CD4-positive, alpha-beta T cell treated with Interleukin-6 at 100 ng/mL for 8 hours (primary cell): Measurements from ENCODE around the gene FSHR.

Source experiments
- DNase-seq: peaks from one replicate; pipeline ENCODE4 v3.0.0-alpha.2; 2020; ENCODE audit warnings: mixed read lengths, low spot score

Gene FSHR

DNA sequence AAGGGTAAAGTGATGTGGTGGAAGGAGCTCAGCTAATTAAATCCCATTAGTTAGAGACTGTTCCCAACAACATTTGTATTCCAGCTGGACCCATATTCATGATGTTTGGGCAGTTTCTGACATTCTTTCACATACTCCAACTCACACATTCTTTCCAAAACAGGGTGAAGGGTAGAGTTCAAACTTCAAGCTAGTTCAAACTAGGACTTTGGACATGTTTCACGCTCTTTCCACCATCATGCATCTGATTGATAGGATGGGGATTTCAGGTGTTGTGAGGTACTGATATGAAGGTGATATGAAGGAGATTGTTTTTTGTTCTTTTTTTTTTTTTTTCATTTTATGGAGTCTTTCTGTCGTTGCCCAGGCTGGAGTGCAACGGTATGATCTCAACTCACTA lies 201.7 kb downstream of the FSHR start:
- no peak for DNase-seq

DNA sequence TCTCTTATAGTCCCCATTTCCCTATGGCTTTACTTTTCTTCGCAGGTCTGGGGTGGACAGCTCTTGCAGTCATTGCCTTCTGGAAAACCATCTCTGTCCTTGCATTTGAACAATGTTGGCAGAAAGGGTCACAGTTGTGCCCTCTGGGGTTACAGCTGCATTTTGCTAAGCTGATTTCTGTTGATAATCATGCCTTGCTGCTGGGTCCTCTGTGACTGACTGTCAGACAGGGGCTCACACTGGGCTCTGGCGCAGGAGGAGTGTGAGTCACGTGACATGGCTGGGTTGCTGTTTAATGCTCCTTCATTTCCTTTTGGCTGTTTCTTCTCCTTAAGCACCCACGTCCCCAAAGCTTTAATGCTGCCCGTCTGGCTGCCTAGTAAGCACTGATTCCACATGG lies 202.2 kb downstream of the FSHR start:
- DNase-seq: no peak

DNA sequence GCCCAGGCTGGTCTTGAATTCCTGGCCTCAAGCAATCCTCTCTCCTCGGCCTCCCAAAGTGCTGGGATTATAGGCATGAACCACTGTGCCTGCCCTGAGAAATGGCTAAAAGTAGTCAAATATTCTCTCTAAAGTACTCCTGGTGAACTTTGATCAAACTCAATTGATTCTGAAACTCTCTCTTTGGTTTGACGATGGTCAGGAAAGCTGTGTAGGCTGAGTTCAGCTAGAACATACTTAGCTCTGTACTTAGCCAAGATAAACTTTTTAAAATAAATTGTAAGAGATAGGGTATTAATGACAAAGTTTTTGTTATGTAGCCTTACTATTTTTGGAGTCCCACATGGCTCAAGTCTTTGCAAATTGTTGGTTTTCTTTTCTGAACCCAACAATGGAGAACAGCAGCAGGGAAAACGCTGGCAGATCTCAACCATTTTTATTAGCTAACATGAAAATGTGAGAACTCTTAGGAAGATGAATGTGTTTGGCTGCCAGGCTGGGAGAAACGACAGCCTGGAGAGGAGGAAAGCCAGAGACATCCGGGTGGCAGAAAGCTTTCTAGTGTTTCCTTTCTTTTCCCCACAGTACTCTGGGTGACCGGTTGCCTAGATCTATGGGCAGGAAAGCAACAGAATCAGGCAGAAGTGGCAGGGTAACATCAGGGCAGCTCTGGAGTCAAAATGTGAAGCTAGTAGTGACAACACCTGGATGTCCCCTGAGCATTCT lies 205.8 kb downstream of the FSHR start:
- DNase-seq: no peak

DNA sequence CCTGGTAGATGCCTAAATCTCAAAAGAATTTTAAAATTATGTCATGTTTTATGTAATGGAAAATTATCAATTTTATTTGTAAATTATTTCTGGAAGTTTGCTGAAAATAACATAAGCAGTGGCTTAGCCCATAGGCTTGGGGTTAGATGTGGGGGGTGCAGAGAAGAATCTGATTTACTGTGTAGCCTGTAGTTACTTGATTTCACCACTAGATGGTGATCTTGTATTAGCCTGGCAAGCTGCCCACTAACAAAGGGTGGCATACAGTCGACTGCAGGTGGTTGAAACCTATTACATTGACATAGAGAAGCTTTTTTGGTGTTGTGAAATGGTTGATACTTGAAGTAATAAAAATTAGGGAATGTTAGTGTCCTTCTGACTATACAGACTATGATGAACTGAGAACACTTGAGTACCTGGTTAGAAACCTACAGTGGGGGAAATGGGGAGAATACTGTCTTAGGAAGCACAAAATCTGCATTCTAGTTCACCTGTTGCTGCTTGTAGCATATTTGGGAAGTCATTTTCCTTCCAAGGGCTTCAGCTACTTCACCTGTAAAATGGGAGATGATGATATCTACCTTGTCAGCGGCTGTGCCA lies 207.8 kb downstream of the FSHR start:
- peak; percentile 13 for DNase-seq

DNA sequence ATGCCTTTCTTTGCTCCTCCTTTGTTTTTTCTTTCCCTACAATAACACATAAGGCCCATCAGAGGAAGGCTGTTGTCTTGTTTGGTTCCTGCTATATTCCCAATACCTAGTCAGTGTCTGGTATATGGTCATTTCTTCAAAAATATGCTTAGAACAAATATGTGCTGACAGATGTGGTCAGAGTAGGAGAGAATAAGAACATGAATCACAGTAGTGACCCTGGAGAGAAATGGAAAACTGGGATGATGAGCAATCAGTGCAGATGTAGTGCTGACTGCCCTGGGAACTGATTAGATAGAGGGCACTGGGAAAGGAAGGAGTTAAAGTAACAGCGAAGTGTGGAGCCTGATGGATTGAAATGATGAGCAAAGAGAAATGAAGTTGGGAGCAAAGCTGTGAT lies 209.4 kb downstream of the FSHR start:
- DNase-seq: no peak

DNA sequence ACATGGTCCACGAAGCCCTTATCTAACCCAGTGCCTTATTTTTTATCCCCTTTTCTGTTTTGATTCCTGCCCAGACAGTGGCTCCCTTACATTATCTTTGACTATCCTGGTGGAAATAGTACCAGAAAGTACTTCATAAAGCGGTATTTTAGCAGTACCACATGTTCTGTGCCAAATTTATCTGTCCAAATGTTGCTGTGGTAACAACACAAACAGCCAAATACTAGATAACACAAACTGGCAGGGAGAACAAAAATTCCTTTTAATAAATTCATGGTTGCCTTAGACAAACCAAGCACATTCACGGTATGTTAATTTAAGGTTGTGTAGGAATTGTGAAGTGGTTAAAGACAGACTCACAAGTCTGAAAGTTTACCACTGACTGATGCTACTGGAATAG lies 210.9 kb downstream of the FSHR start:
- no peak for DNase-seq

DNA sequence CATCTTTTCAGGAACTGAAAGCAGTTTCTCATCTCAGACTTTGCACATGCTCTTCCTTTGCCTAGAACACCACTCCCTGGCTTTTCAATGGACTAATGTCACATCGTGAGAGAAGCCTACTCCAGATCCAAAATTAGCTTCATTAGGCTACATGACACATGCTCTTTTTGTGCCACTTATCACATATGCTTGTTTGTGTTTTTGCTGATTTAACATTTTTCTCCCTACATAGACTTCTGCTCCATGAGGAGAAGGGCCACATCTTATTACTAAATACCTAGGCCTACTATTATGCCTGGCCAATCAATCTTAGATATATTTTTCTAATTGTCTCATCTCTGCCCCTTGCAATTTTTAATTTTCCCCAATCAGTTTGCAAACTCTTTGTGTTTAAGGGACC lies 212.4 kb downstream of the FSHR start:
- DNase-seq: no peak

DNA sequence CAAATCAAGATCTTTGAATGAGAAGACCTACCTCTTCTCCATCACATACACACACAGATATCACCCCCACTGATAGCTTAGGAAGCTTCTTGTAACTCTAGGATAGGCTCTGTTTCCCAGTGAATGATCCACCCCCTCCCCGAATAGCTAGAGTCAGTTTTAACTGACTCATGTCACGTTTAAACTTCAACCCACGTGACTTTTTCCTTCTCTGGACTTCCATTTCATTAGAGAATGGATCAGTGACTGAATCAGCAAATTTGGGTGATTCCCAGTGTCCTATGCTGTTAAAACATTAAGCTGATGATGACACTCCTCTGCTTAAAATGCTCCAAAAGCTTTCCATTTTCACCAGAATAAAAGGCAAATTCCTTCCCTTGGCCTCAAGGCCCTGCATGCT lies 212.9 kb downstream of the FSHR start:
- no peak for DNase-seq

DNA sequence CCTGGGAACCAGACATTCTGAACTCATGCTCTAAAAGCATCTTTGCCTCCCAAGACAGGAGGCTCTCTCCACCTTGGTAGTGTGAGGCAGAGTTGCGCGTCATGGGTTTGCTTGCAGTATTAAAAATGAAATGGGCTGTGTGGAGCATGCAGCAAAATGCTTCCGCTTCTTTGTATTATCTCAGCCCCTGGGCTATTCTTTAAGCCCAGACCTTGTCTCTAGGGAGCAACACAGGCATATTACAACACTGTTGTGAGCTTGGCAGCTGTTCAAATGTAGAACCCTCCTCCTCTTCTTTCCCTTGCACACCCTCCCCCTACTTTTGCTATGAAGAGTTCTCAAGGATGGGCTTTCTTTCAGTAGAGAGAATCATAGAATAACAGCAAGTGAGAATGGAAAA lies 213.7 kb downstream of the FSHR start:
- no peak for DNase-seq

DNA sequence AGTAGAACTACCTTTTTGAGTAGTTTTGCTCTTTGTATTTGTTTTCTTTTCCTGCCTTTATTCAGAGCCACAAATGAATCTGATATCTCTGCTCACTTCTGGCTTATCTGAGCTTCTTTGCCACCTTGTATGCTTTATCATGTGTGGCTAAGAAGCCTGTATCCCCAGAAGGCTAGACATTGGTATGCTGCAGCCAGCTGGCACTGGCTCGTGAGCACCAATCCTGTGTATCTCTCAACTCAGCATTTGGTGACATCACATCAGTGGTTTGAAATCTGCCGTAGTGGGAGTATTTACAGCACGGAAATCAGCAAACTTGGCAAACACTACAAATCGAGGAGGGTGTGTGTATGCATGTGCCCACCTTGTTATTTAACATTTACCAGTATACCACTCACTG lies 215.1 kb downstream of the FSHR start:
- no peak for DNase-seq

DNA sequence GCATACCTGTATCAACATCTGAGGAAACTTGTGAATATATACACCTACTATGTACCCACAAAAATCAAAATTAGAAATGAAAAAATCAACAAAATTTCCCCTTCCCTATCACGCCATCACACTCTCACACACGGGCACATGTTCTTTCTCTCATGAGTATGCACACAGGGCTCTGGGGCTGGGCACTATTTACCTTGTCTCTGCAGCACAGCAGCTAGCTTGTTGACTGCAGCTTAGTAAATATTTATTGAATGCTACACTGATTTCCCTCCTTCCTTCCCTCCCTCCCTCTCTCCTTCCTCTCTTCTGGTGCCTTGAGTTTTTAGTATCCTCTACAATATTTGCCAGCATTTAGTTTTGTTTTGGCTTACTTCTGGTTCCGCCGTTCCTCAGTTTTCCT lies 216.1 kb downstream of the FSHR start:
- DNase-seq: no peak

DNA sequence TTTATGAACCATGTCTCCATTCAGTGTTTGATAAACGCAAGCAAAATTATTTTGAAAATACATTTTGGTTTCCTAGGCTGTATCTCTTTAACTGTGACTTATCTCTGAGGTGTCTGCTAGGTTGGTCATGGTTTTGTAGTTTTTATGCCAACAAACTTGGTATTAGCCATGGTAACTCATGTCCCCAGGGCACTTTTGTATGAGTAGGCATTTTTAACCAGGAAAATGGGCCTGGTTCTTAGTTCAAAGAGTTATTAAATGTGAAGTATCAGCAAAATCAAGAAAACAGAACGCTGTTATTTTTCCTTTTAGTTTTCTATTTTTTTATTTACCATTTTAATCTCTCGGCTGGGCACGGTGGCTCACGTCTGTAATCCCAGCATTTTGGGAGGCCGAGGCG lies 219.5 kb downstream of the FSHR start:
- DNase-seq: no peak

DNA sequence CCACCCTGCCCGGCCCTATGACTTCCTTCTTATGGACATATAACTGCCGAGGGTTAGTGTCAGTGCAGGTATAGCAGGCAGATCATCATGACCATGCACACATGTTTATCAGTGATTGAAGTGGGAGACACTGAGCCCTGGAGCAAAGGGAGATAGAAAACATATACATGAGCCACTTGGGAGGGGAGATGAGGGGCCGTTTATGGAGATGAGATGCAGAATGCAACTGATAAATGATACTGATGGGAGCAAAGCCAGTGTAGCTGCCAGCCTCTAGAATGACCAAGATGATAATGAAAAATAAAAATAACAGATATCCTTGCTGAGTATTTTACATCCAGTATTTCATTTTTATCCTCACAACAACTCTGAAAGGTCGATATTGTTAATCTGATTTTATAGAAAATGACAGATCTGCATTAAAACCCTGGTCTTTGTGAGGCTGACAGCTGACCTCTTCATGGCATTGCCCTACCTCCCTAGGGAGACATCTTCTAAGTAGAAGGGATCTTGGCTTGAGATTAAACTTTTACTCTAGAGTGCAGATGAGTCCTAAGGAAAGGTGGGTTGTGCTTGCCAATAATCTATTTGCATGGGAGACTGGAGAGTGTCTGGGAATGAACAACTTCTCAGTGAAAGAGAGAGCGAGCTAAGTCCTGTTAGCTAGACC lies 220.4 kb downstream of the FSHR start:
- no peak for DNase-seq

DNA sequence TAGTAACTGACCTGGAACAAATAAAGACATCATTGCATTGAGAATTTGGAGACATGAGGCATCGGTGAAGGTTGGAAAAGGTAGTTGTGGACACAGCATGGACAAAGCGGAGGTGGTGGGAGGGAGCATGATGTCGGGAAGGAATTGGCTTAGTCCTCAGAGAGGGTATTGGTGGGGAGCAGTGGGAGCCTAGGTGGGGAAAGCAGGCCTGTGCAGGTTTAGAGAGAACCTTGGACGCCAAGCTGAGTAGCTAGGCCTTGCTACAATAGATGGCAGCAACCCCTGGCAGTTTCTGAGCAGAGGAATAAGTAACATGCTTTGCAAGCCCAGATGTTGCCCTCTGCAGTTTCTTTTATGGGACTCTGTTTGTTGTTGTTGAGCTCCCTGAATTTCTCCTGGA lies 221.6 kb downstream of the FSHR start:
- no peak for DNase-seq

DNA sequence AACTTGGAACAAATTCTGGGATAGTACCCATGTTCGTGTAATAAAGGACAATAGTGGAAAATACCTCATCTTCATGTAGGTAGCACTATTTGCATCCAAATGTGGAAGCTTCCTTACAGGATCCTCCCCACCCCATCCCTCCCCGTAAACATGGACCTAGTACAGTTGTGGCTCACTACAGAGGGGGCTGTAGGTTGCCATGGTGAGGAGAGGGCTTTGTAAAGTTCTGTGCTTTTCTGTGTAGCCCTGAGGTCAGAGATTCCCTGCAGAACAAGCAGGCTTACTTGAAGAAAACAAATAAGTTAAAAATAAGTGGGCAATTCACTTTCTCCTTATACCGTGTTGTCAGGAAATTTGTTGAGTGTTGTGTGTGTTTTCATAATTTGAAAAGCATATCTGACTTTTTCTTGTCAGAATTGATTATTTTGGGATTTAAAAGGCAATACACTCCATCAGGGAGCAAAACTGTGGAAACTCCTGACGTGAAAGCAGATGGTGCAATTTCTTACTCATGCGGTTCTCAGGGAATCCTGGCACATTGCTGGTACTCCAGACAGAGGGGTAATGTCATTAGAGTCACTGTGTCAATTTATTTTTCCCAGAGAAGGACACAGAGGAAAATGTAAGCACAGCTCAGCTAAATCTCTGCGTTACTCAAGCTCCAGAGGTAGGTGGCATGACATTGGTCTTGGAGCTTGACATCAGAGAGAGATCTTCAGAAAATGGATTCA lies 224.6 kb downstream of the FSHR start:
- no peak for DNase-seq

DNA sequence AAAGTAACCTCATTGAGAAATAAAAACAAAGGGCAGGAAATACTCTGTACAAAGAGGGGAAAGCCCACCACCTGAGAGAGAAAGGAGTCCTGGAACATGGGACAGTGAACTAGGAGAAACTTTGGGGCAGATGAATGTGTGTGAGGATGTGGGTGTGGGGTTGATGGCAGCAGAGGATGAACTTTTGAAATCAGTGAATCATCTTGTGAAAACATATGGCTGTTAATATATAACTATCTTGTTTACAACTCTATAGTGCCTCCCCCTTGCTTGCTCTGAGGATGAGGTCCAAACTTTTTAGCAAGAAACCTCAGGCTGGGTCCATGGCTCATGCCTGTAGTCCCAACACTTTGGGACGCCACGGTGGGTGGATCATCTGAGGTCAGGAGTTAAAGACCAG lies 227.0 kb downstream of the FSHR start:
- no peak for DNase-seq

DNA sequence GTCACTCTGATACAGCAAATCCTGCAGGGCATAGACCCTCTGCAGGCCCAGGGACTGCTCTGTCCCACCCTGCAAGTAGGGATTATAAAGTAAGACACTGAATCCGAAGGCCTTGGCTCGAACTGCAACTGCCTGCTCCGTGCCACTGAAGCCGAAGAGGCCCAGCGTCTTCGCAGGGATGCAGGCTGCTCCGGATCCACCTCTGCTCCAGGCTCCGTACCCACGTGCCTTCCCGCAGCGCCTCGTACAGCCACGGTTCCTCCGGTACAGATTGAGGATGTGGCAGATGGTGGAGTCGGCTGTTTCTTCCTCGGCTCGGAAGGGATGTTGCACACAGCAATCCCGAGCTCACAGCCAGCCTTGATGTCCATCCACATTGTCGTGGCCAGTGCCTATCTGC lies 238.4 kb downstream of the FSHR start:
- no peak for DNase-seq

DNA sequence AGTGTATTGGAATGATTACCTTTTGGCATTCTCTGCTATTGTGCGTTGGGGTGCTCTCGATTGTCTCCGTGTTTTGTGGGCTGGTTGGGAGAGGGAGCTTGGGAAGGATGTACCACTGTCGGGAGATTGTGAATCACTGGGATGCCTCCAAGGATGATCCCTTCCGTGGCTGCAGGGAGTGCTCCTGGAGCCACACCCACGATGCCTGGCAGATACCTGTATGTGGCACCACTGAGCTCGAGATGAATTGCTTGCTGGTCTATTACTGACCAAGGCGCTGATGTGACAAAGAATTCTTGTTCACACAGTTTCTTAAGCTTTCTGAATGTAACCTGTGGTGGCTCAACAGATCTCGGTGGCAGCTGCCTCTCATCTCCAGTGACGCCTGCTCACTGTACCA lies 239.1 kb downstream of the FSHR start:
- no peak for DNase-seq

DNA sequence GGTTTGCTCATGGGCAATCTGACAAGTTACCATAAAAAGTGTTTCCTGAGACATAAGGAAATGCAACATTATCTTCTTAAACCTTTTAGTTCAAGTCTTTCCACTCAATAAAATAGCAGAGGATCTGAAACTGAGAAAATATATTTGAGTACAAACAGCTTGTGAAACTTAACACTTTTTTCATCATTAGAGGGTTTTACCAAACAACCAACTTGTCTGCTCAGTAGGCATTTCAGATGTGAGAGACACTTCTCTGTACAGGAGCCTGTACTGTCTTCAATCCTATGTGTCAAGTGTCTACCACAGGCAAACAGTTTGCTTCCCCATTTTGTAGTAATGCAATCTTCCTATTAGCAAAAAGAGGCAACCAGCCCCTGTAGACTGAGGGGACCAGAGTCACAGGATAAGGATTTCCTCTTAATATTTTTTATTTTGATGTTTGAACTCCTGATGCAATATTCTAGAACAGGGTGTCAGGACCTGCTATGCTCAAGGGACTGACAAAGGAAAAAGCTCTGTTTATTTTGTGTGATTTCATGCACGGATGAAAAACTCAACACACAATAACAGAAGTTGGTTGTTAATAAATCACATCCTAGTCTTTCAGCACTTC lies 239.7 kb downstream of the FSHR start:
- no peak for DNase-seq
